OCI-M1 (cell line): ENCODE results near the gene SERPINB7.
A peak's percentile ranks its signal among the peaks of the same experiment; 100 is the strongest.
"Not testable (repeated sequence)": the region's sequence is repeated elsewhere in the genome, so short reads cannot be mapped to it uniquely, and the experiment has no call there.

Experiments
- DNase-seq: peaks from one replicate; lab custom pipeline; 2025; lab: John Stamatoyannopoulos, UW

The SERPINB7 gene

GRCh38 chr18:63775166-63775730 lies at the start of gene SERPINB7:
SERPINB7 (plus strand) TSS chr18:63775418; CDS start chr18:63782373, 6,955 bp downstream.
- no peak for DNase-seq

GRCh38 chr18:63725682-63726480 lies 49.3 kb upstream of the SERPINB7 start:
- DNase-seq: no peak

- no peak for DNase-seq
Observed at GRCh38 chr18:63730773-63731172, 44.4 kb upstream of the SERPINB7 start.

- DNase-seq: no peak
Observed at GRCh38 chr18:63731215-63731614, 44.0 kb upstream of the SERPINB7 start.

GRCh38 chr18:63736876-63737275 lies 38.3 kb upstream of the SERPINB7 start:
- no peak for DNase-seq

- peak; percentile 4 for DNase-seq
Observed at GRCh38 chr18:63741769-63742168, 33.4 kb upstream of the SERPINB7 start.

GRCh38 chr18:63747006-63747405 lies 28.2 kb upstream of the SERPINB7 start:
- DNase-seq: no peak

- no peak for DNase-seq
Observed at GRCh38 chr18:63749489-63749888, 25.7 kb upstream of the SERPINB7 start.

- DNase-seq: no peak
Observed at GRCh38 chr18:63752636-63753035, 22.6 kb upstream of the SERPINB7 start.

- no peak for DNase-seq
Observed at GRCh38 chr18:63753676-63754075, 21.5 kb upstream of the SERPINB7 start.

GRCh38 chr18:63757541-63757940 lies 17.7 kb upstream of the SERPINB7 start:
- no peak for DNase-seq

GRCh38 chr18:63758615-63759240 lies 16.5 kb upstream of the SERPINB7 start:
- DNase-seq: no peak

- not testable (repeated sequence) for DNase-seq
Observed at GRCh38 chr18:63759786-63760185, 15.4 kb upstream of the SERPINB7 start.

GRCh38 chr18:63762518-63762917 lies 12.7 kb upstream of the SERPINB7 start:
- no peak for DNase-seq

- no peak for DNase-seq
Observed at GRCh38 chr18:63763831-63764600, 11.2 kb upstream of the SERPINB7 start.

- DNase-seq: no peak
Observed at GRCh38 chr18:63765837-63766236, 9.4 kb upstream of the SERPINB7 start.

- DNase-seq: no peak
Observed at GRCh38 chr18:63773551-63773950, 1.7 kb upstream of the SERPINB7 start.

- DNase-seq: no peak
Observed at GRCh38 chr18:63774511-63774910, 707 bp upstream of the SERPINB7 start.

- no peak for DNase-seq
Observed at GRCh38 chr18:63779386-63779785, 4.2 kb downstream of the SERPINB7 start.

- peak; percentile 20 for DNase-seq
Observed at GRCh38 chr18:63783394-63783793, 8.2 kb downstream of the SERPINB7 start.

GRCh38 chr18:63784787-63785452 lies 9.7 kb downstream of the SERPINB7 start:
- no peak for DNase-seq

- no peak for DNase-seq
Observed at GRCh38 chr18:63787673-63788072, 12.5 kb downstream of the SERPINB7 start.
